CD4-positive, alpha-beta T cell (primary cell): Measurements from ENCODE around the gene ACTR1A. TPM values are rescaled to one million over a fixed set of nuclear protein-coding genes. Genes with fewer than 3 reads are reported as not detected.

Experiments used
- ATAC-seq: fragments of 200-7000 bp; cut with Tn5 transposase; one replicate; pipeline ENCODE4 v1.10.0; 2022; ENCODE audit warnings: mild to moderate bottlenecking; ENCODE audit not compliant: poor library complexity
- CTCF ChIA-PET: fragments of 350-600 bp; sonication (Branson Sonifier 250); formaldehyde crosslinking; loops from one replicate; lab custom pipeline; 2021; ENCODE audit warnings: antibody characterized with exemption, inconsistent platforms; lab: Charles Lee
- POLR2A ChIA-PET: fragments of 350-600 bp; sonication (Branson Sonifier 250); formaldehyde crosslinking; loops from one replicate; lab custom pipeline; 2021; ENCODE audit warnings: antibody characterized with exemption, inconsistent platforms; lab: Charles Lee
- DNase-seq, 14 experiments: peaks; one replicate each; pipeline ENCODE4 v3.0.0-alpha.2; 2013 to 2020; ENCODE audit warnings: mixed read lengths in 2 of 14
- H3K27ac ChIP-seq, 2 donors: one replicate each; pipeline versions ENCODE4 v1.5.1 to v1.7.0; 2013; ENCODE audit warnings: low read length in 2 of 2, low read depth in 1 of 2, mild to moderate bottlenecking in 1 of 2
- H3K27me3 ChIP-seq, 2 experiments: 1 replicate in 1 of 2; 2 replicates in 1 of 2; pipeline versions ENCODE4 v1.6.1 to v1.7.0; 2013; ENCODE audit warnings: low read length in 2 of 2, control low read depth in 1 of 2, mild to moderate bottlenecking in 1 of 2, moderate library complexity in 1 of 2; ENCODE audit not compliant: insufficient read depth in 2 of 2, control insufficient read depth in 1 of 2
- H3K36me3 ChIP-seq: one replicate; pipeline ENCODE4 v1.6.1; 2013; ENCODE audit warnings: low read length, control low read depth; ENCODE audit not compliant: insufficient read depth
- H3K4me1 ChIP-seq: one replicate; pipeline ENCODE4 v1.6.1; 2013; ENCODE audit warnings: low read length, control low read depth; ENCODE audit not compliant: insufficient read depth
- H3K4me3 ChIP-seq: one replicate; pipeline ENCODE4 v1.5.1; 2013; ENCODE audit warnings: mild to moderate bottlenecking, low read length, moderate library complexity
- H3K9me3 ChIP-seq, 2 experiments: 1 replicate in 1 of 2; 2 replicates in 1 of 2; pipeline versions ENCODE4 v1.6.1 to v1.7.0; 2013; ENCODE audit warnings: low read length in 2 of 2, mild to moderate bottlenecking in 2 of 2, control low read depth in 1 of 2, moderate library complexity in 1 of 2; ENCODE audit not compliant: control insufficient read depth in 1 of 2, insufficient read depth in 1 of 2
- H3K27ac Mint-ChIP-seq: one replicate; pipeline ENCODE4 v1.8.0; 2020; ENCODE audit warnings: mixed read lengths
- H3K27me3 Mint-ChIP-seq: one replicate; pipeline ENCODE4 v1.8.0; 2021; ENCODE audit warnings: mixed read lengths
- H3K36me3 Mint-ChIP-seq: one replicate; pipeline ENCODE4 v1.8.0; 2021; ENCODE audit warnings: low read depth, mixed read lengths
- H3K4me1 Mint-ChIP-seq: one replicate; pipeline ENCODE4 v1.8.0; 2021; ENCODE audit warnings: low read depth, mixed read lengths
- H3K4me3 Mint-ChIP-seq: one replicate; pipeline ENCODE4 v1.8.0; 2020; ENCODE audit warnings: mild to moderate bottlenecking, mixed read lengths
- H3K9me3 Mint-ChIP-seq: one replicate; pipeline ENCODE4 v1.8.0; 2020; ENCODE audit warnings: mixed read lengths
- CTCF ChIP-seq: fragments of 200-600 bp; IDR thresholded peaks from one replicate; pipeline ENCODE4 v1.8.0; 2022; ENCODE audit warnings: antibody characterized with exemption, mild to moderate bottlenecking
- intact Hi-C, 2 experiments: fragments of 100-400 bp; cut with DNase I in 1 of 2; cut with micrococcal nuclease in 1 of 2; formaldehyde crosslinking; loops; one replicate each; pipeline versions ENCODE4 v1.15.1 to v1.9.0; 2023 to 2025; cut with DNase I, micrococcal nuclease
- total RNA-seq, 174 experiments: library from RNA in 2 of 174; stranded (reverse) in 2 of 174; gene quantifications; one replicate each; pipeline ENCODE4 v1.2.3 and lab custom pipeline; 2021 to 2026

ACTR1A gene
- total RNA-seq, 2 experiments from 2014 or later: 43.3 to 46.3 TPM

DNA sequence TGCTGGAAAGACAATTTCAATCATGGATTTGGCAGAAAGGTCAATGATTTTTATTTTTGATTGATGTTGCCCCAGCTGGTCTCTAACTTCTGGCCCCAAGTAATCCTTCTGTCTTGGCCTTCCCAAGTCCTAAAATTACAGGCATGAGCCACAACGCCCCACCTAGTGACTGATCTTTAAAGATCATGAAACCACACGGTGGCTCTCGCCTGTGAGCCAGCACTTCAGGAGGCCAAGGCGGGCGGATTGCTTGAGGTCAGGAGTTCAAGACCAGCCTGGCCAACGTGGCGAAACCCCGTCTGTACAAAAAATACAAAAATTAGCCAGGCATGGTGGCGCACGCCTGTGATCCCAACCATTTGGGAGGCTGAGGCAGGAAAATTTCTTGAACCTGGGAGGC is 38.5 kb downstream of the ACTR1A start:
- POLR2A ChIA-PET: interaction anchor here (6.4 kb wide), 1 partner anchor 13 kb away, joined by 90 read pairs; the partner anchor contains the start of gene C10orf95
- Mint-ChIP-seq H3K27ac (no peak overlapping the region), H3K4me1 (peaks cover 24% of the 10 kb centered on the region), H3K9me3 (no peaks in the 10 kb centered on the region), H3K4me3 (no peak overlapping the region), H3K36me3 (no peaks in the 10 kb centered on the region), H3K27me3 (no peaks in the 10 kb centered on the region)
- H3K9me3 ChIP-seq: no peaks in the 10 kb centered on the region
- H3K4me1 ChIP-seq: peaks cover 28% of the 10 kb centered on the region
- intact Hi-C loops: no loop called here
- no peak overlapping the region for H3K27ac ChIP-seq
- no peak for TF ChIP-seq CTCF
- DNase-seq (no peak), ATAC-seq (no peak)
- CTCF ChIA-PET: interaction anchor here (0.9 to 3.2 kb wide), 2 partner anchors 41 to 234 kb away, joined by 3 to 12 read pairs; no protein-coding TSS in a partner anchor
- H3K27me3 ChIP-seq: no peaks in the 10 kb centered on the region
- H3K36me3 ChIP-seq: no peaks in the 10 kb centered on the region
- no peak overlapping the region for H3K4me3 ChIP-seq

- POLR2A ChIA-PET: interaction anchor here (1.3 to 6.4 kb wide), 7 partner anchors 11 to 42 kb away, joined by 5 to 90 read pairs (median 10); partner anchors contain the start of genes ACTR1A, C10orf95, CUEDC2 and FBXL15
- H3K36me3 ChIP-seq: no peaks in the 10 kb centered on the region
- peak overlapping the region; percentile 44 for H3K4me3 Mint-ChIP-seq
- ATAC-seq: no peak
- CTCF ChIA-PET: interaction anchor here (0.7 to 3.2 kb wide), 5 partner anchors 12 to 40 kb away, joined by 3 to 19 read pairs (median 3); partner anchors contain the start of genes C10orf95 and CUEDC2
- intact Hi-C loops: no loop called here
- no peak for DNase-seq
- no peaks in the 10 kb centered on the region for H3K9me3 Mint-ChIP-seq
- no peak for TF ChIP-seq CTCF
- no peaks in the 10 kb centered on the region for H3K36me3 Mint-ChIP-seq
- peaks cover 28% of the 10 kb centered on the region for H3K4me1 ChIP-seq
- no peak overlapping the region for H3K27ac Mint-ChIP-seq
- H3K27me3 Mint-ChIP-seq: no peaks in the 10 kb centered on the region
- H3K4me3 ChIP-seq: no peak overlapping the region
- no peaks in the 10 kb centered on the region for H3K27me3 ChIP-seq
- H3K4me1 Mint-ChIP-seq: peaks cover 26% of the 10 kb centered on the region
- H3K27ac ChIP-seq: no peak overlapping the region
- H3K9me3 ChIP-seq: no peaks in the 10 kb centered on the region
Observed at GRCh38 chr10:102462512-102463054, 39.9 kb downstream of the ACTR1A start.

- Histone ChIP-seq H3K9me3 (no peaks in the 10 kb centered on the region), H3K4me3 (peak overlapping the region; percentile 72), H3K36me3 (peaks cover under 1% of the 10 kb centered on the region), H3K27me3 (no peaks in the 10 kb centered on the region), H3K27ac (peak overlapping the region in 1 of 2 donors; percentile 38), H3K4me1 (peaks cover 28% of the 10 kb centered on the region)
- peaks cover 29% of the 10 kb centered on the region for H3K4me1 Mint-ChIP-seq
- intact Hi-C loops: loop anchor here (1.0 to 2.0 kb wide), 4 partner anchors 17 to 43 kb away; partner anchors contain the start of genes CUEDC2 (in 1 of the 2) and PSD (in 1 of the 2)
- ATAC-seq (peak; percentile 100), DNase-seq (peak; percentile 87 to 97 (median 93))
- H3K4me3 Mint-ChIP-seq: peak overlapping the region; percentile 92
- no peak for TF ChIP-seq CTCF
- CTCF ChIA-PET: interaction anchor here (0.7 to 3.2 kb wide), 5 partner anchors 11 to 58 kb away, joined by 3 to 19 read pairs (median 7); partner anchors contain the start of genes C10orf95, CUEDC2 and FBXL15
- H3K27me3 Mint-ChIP-seq: no peaks in the 10 kb centered on the region
- POLR2A ChIA-PET: interaction anchor here (0.6 to 6.4 kb wide), 15 partner anchors 10 to 338 kb away, joined by 3 to 90 read pairs (median 5); partner anchors contain the start of genes ACTR1A, C10orf95, CUEDC2 and FBXL15
- peak overlapping the region; percentile 70 for H3K27ac Mint-ChIP-seq
- H3K9me3 Mint-ChIP-seq: no peaks in the 10 kb centered on the region
- no peaks in the 10 kb centered on the region for H3K36me3 Mint-ChIP-seq
Observed at GRCh38 chr10:102461187-102462054, 41.1 kb downstream of the ACTR1A start.
